ENCODE measurements around the gene PABPN1. TPM values are rescaled to one million over a fixed set of nuclear protein-coding genes. Genes with fewer than 3 reads are reported as not detected.

Gene PABPN1
- total and polyA plus RNA-seq, 2 of the 13 experiments (the other 11 are each of a cell fraction or from before 2014, with no cell fraction given): 233 to 524 TPM

- no peak for TF ChIP-seq ZNF142 (CRISPR knock-in tag; IDR thresholded peaks at IDR 0.05)
- no peak for TF ChIP-seq ZC3H4 (CRISPR knock-in tag; IDR thresholded peaks at IDR 0.05; ENCODE audit: borderline replicate concordance)
- no peak for TF ChIP-seq EED (CRISPR knock-in tag; IDR thresholded peaks at IDR 0.05)
- no peak for TF ChIP-seq ZNF225 (CRISPR knock-in tag; IDR thresholded peaks at IDR 0.05)
- 0 out of 2 replicates have a peak, but pooled peaks have one; percentile 54 for TF ChIP-seq ZNF414 (CRISPR knock-in tag; IDR thresholded peaks at IDR 0.05)
- TF ChIP-seq HNRNPLL (IDR thresholded peaks at IDR 0.05; ENCODE audit: low read depth, low read length, poor library complexity, severe bottlenecking): no peak
- TF ChIP-seq NFIC (IDR thresholded peaks at IDR 0.05; ENCODE audit: low read length): no peak
- no peak for TF ChIP-seq ZNF558 (CRISPR knock-in tag; IDR thresholded peaks at IDR 0.05; ENCODE audit: borderline replicate concordance)
- TF ChIP-seq AGO2 (optimal IDR thresholded peaks at IDR 0.05; ENCODE audit: low read depth, low read length): no peak
- TF ChIP-seq ISL2 (CRISPR knock-in tag; IDR thresholded peaks at IDR 0.05): 0 out of 2 replicates have a peak, but pooled peaks have one; percentile 10
- TF ChIP-seq ARID3A (IDR thresholded peaks at IDR 0.05; ENCODE audit: low read depth, low read length): peak; percentile 83
- peak; percentile 72; the same call in 1 of the 2 replicates for TF ChIP-seq ZFP36L2 (CRISPR knock-in tag; IDR thresholded peaks at IDR 0.05)
- no peak for TF ChIP-seq ZNF710 (CRISPR knock-in tag; IDR thresholded peaks at IDR 0.05; ENCODE audit: borderline replicate concordance)
- TF ChIP-seq ARNT2 (CRISPR knock-in tag; IDR thresholded peaks at IDR 0.05; ENCODE audit: low read depth): 0 out of 2 replicates have a peak, but pooled peaks have one; percentile 36
- TF ChIP-seq EP300 (IDR thresholded peaks at IDR 0.05; ENCODE audit: low read depth in 2 of 2, low read length in 2 of 2): no peak
- no peak; the same call in 1 of the 2 replicates for TF ChIP-seq EP300 (CRISPR knock-in tag; IDR thresholded peaks at IDR 0.05; ENCODE audit: borderline replicate concordance)
- TF ChIP-seq ZNF672 (CRISPR knock-in tag; IDR thresholded peaks at IDR 0.05): no peak
- no peak for TF ChIP-seq KAT7 (CRISPR knock-in tag; IDR thresholded peaks at IDR 0.05; ENCODE audit: borderline replicate concordance)
- no peak for TF ChIP-seq IRX3 (CRISPR knock-in tag; IDR thresholded peaks at IDR 0.05; ENCODE audit: borderline replicate concordance, low read depth)
Observed at GRCh38 chr14:23327947-23328744, 6.9 kb downstream of the PABPN1 start (continued).
